Measurements from ENCODE around the gene SMKR1.

SMKR1 gene

DNA sequence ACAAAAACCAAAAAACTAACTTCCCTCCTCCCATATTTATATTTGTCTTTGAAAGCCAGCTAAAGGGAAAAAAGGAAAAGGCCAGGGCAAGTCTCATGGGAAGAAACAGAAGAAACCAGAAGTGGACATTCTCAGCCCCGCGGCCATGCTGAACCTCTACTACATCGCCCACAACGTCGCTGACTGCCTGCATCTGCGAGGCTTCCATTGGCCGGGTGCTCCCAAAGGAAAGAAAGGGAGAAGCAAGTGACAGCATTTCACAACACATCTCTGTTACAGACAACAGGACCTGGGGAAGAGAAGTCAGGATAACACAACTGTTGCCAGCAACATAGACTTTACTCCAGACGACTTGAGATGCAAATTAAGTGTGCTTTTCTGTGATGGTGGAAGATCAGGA, 9.9 kb downstream of the SMKR1 start:
- Histone ChIP-seq H3K4me3 (replicated peaks; ENCODE audit: insufficient read depth, low read length) (no peak overlapping the region), H3K27ac (replicated peaks) (no peak overlapping the region), H3K27me3 (ENCODE audit: insufficient read depth, poor library complexity, severe bottlenecking) (no peaks in the 10 kb centered on the region)
- no peak for DNase-seq (ENCODE audit: low read depth in 1 of 2, low spot score in 1 of 2)
- TF ChIP-seq, protein P1, sequence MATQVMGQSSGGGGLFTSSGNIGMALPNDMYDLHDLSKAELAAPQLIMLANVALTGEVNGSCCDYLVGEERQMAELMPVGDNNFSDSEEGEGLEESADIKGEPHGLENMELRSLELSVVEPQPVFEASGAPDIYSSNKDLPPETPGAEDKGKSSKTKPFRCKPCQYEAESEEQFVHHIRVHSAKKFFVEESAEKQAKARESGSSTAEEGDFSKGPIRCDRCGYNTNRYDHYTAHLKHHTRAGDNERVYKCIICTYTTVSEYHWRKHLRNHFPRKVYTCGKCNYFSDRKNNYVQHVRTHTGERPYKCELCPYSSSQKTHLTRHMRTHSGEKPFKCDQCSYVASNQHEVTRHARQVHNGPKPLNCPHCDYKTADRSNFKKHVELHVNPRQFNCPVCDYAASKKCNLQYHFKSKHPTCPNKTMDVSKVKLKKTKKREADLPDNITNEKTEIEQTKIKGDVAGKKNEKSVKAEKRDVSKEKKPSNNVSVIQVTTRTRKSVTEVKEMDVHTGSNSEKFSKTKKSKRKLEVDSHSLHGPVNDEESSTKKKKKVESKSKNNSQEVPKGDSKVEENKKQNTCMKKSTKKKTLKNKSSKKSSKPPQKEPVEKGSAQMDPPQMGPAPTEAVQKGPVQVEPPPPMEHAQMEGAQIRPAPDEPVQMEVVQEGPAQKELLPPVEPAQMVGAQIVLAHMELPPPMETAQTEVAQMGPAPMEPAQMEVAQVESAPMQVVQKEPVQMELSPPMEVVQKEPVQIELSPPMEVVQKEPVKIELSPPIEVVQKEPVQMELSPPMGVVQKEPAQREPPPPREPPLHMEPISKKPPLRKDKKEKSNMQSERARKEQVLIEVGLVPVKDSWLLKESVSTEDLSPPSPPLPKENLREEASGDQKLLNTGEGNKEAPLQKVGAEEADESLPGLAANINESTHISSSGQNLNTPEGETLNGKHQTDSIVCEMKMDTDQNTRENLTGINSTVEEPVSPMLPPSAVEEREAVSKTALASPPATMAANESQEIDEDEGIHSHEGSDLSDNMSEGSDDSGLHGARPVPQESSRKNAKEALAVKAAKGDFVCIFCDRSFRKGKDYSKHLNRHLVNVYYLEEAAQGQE (IDR thresholded peaks at IDR 0.05; ENCODE audit: insufficient replicate concordance, low read depth), result no peak
- no peak for TF ChIP-seq GABPA (IDR thresholded peaks at IDR 0.05; ENCODE audit: low read depth)
- TF ChIP-seq POLR2AphosphoS5 (IDR thresholded peaks at IDR 0.05; ENCODE audit: low read depth), result no peak
- TF ChIP-seq, protein P2, sequence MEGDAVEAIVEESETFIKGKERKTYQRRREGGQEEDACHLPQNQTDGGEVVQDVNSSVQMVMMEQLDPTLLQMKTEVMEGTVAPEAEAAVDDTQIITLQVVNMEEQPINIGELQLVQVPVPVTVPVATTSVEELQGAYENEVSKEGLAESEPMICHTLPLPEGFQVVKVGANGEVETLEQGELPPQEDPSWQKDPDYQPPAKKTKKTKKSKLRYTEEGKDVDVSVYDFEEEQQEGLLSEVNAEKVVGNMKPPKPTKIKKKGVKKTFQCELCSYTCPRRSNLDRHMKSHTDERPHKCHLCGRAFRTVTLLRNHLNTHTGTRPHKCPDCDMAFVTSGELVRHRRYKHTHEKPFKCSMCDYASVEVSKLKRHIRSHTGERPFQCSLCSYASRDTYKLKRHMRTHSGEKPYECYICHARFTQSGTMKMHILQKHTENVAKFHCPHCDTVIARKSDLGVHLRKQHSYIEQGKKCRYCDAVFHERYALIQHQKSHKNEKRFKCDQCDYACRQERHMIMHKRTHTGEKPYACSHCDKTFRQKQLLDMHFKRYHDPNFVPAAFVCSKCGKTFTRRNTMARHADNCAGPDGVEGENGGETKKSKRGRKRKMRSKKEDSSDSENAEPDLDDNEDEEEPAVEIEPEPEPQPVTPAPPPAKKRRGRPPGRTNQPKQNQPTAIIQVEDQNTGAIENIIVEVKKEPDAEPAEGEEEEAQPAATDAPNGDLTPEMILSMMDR (IDR thresholded peaks at IDR 0.05; ENCODE audit: insufficient read depth, low read length), result no peak
- no peak for TF ChIP-seq SPI1 (IDR thresholded peaks at IDR 0.05; ENCODE audit: borderline replicate concordance, low read depth)

DNA sequence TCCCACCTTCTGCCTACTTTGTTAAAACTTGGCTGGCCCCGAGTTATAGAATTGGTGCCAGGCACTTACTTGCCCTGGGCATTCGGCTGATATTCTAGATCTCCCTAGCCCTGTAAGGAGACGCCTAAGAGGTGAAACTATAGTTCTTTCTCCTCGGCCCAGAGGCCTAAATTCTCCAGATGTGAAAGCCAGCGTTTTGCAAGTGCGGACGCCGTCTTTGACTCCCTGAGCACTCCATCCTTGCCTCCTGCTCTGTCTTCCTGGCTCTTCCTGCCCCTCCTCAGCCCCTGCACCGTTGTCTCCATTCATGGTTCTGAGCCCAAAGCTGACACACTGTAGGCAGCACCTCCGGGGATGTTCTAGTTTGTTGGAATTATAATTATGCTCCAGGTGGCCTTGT, 11.2 kb downstream of the SMKR1 start:
- no peaks in the 10 kb centered on the region for H3K27me3 ChIP-seq (ENCODE audit: insufficient read depth, poor library complexity, severe bottlenecking)
- no peak overlapping the region for H3K27ac ChIP-seq (replicated peaks)
- H3K4me3 ChIP-seq (replicated peaks; ENCODE audit: insufficient read depth, low read length), result no peak overlapping the region
- TF ChIP-seq, protein P2 (IDR thresholded peaks at IDR 0.05; ENCODE audit: insufficient read depth, low read length), result no peak
- no peak for TF ChIP-seq GABPA (IDR thresholded peaks at IDR 0.05; ENCODE audit: low read depth)
- no peak for TF ChIP-seq POLR2AphosphoS5 (IDR thresholded peaks at IDR 0.05; ENCODE audit: low read depth)
- DNase-seq (ENCODE audit: low read depth in 1 of 2, low spot score in 1 of 2), result no peak

DNA sequence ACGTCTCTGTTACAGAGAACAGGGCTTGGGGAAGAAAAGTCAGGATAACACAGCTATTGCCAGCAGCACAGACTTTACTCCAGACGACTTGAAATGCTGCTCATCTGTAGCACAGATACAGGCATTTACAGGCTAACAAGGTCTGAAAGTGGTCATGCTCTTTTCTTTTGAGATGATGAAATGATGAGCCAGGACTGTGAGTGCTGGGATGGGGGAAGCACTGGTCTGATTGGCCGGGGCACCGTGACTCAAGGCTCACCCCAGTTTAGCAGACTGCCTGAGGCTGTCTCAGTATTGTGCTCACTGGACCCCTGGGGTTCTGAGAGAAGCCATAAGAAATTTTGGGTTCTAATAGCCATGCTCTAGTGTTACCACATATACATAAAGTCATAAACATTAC, 12.4 kb downstream of the SMKR1 start:
- H3K4me3 ChIP-seq (replicated peaks; ENCODE audit: insufficient read depth, low read length), result no peak overlapping the region
- TF ChIP-seq GABPA (IDR thresholded peaks at IDR 0.05; ENCODE audit: low read depth) (no peak), SPI1 (IDR thresholded peaks at IDR 0.05; ENCODE audit: borderline replicate concordance, low read depth) (no peak), POLR2AphosphoS5 (IDR thresholded peaks at IDR 0.05; ENCODE audit: low read depth) (no peak)
- TF ChIP-seq, protein P2 (IDR thresholded peaks at IDR 0.05; ENCODE audit: insufficient read depth, low read length), result no peak
- TF ChIP-seq, protein P1 (IDR thresholded peaks at IDR 0.05; ENCODE audit: insufficient replicate concordance, low read depth), result no peak
- DNase-seq (ENCODE audit: low read depth in 1 of 2, low spot score in 1 of 2), result no peak
- no peak overlapping the region for H3K27ac ChIP-seq (replicated peaks)
- H3K27me3 ChIP-seq (ENCODE audit: insufficient read depth, poor library complexity, severe bottlenecking), result no peaks in the 10 kb centered on the region

DNA sequence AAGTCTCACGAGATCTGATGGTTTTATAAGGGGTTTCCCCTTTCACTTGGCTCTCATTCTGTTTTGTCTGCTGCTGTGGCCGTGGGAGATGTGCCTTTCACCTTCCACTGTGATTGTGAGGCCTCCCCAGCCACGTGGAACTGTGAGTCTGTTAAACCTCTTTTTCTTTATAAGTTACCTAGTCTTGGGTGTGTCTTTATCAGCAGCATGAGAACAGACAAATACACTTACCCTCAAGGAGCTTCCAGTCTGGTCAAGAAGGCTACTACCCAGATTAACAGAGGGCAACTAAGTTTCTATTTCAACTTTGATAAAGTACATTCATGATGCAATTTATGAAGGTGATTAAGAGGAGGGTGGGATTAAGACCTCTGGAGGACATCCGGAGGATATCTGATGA, 13.1 kb downstream of the SMKR1 start:
- no peaks in the 10 kb centered on the region for H3K27me3 ChIP-seq (ENCODE audit: insufficient read depth, poor library complexity, severe bottlenecking)
- TF ChIP-seq GABPA (IDR thresholded peaks at IDR 0.05; ENCODE audit: low read depth) (no peak), SPI1 (IDR thresholded peaks at IDR 0.05; ENCODE audit: borderline replicate concordance, low read depth) (no peak), POLR2AphosphoS5 (IDR thresholded peaks at IDR 0.05; ENCODE audit: low read depth) (no peak)
- TF ChIP-seq, protein P1 (IDR thresholded peaks at IDR 0.05; ENCODE audit: insufficient replicate concordance, low read depth), result no peak
- TF ChIP-seq, protein P2 (IDR thresholded peaks at IDR 0.05; ENCODE audit: insufficient read depth, low read length), result no peak
- no peak overlapping the region for H3K4me3 ChIP-seq (replicated peaks; ENCODE audit: insufficient read depth, low read length)
- no peak for DNase-seq (ENCODE audit: low read depth in 1 of 2, low spot score in 1 of 2)
- no peak overlapping the region for H3K27ac ChIP-seq (replicated peaks)
